CD14-positive monocyte (primary cell): ENCODE measurements around the gene HCST. TPM values are rescaled to one million over a fixed set of nuclear protein-coding genes. Genes with fewer than 3 reads are reported as not detected.
A peak's percentile ranks its signal among the peaks of the same experiment; 100 is the strongest.

Experiments used
- DNase-seq, 3 donors: peaks; one replicate each; pipeline ENCODE4 v3.0.0-alpha.2; 2011 to 2022
- H2AFZ ChIP-seq: 2 replicates; pipeline ENCODE4 v1.6.0; 2012; ENCODE audit warnings: mild to moderate bottlenecking, low read depth, low read length, inconsistent platforms; ENCODE audit not compliant: insufficient read depth, poor library complexity, severe bottlenecking
- H3K27ac ChIP-seq, 2 donors: 1 replicate in 1 of 2; 2 replicates in 1 of 2; pipeline ENCODE4 v1.5.1; 2012 to 2013; ENCODE audit warnings: low read length in 2 of 2, control low read depth in 1 of 2, inconsistent platforms in 1 of 2, low read depth in 1 of 2, mild to moderate bottlenecking in 1 of 2
- H3K27me3 ChIP-seq, 2 donors: one replicate each; pipeline versions ENCODE4 v1.6.0 to v1.6.1; 2011 to 2013; ENCODE audit warnings: low read length in 2 of 2; ENCODE audit not compliant: control insufficient read depth in 2 of 2, insufficient read depth in 2 of 2
- H3K36me3 ChIP-seq, 2 donors: replicated peaks in 1 of 2; 1 replicate in 1 of 2; 2 replicates in 1 of 2; pipeline versions ENCODE4 v1.5.1 to v1.6.1; 2012 to 2013; ENCODE audit warnings: low read length in 2 of 2, control low read depth in 1 of 2, inconsistent platforms in 1 of 2, mild to moderate bottlenecking in 1 of 2; ENCODE audit not compliant: insufficient read depth in 2 of 2, control insufficient read depth in 1 of 2
- H3K4me1 ChIP-seq, 2 donors: 1 replicate in 1 of 2; 2 replicates in 1 of 2; pipeline versions ENCODE4 v1.5.1 to v1.6.1; 2012 to 2013; ENCODE audit warnings: low read length in 2 of 2, control low read depth in 1 of 2, inconsistent platforms in 1 of 2, mild to moderate bottlenecking in 1 of 2, moderate library complexity in 1 of 2; ENCODE audit not compliant: insufficient read depth in 2 of 2, control insufficient read depth in 1 of 2
- H3K4me2 ChIP-seq: replicated peaks from 2 replicates; pipeline ENCODE3; 2012; ENCODE audit warnings: low read length, moderate library complexity, mild to moderate bottlenecking; ENCODE audit not compliant: poor library complexity, severe bottlenecking; ENCODE audit errors: extremely low read depth
- H3K4me3 ChIP-seq, 3 experiments: fragments of 200-600 bp in 1 of 3; sonication (generic) in 1 of 3; replicated peaks in 1 of 3; 1 replicate in 2 of 3; 2 replicates in 1 of 3; pipeline ENCODE4 v1.5.1; 2011 to 2013; ENCODE audit warnings: low read length in 3 of 3, mild to moderate bottlenecking in 3 of 3, control low read depth in 2 of 3, low read depth in 2 of 3, inconsistent platforms in 1 of 3, moderate library complexity in 1 of 3
- H3K79me2 ChIP-seq: 2 replicates; pipeline ENCODE4 v1.6.0; 2012; ENCODE audit warnings: mild to moderate bottlenecking, control low read depth, inconsistent platforms, low read length, moderate library complexity; ENCODE audit not compliant: insufficient read depth
- H3K9ac ChIP-seq: 2 replicates; pipeline ENCODE4 v1.6.0; 2017; ENCODE audit warnings: low read length, mild to moderate bottlenecking; ENCODE audit not compliant: insufficient read depth, poor library complexity, severe bottlenecking
- H3K9me3 ChIP-seq, 2 donors: replicated peaks in 1 of 2; 1 replicate in 1 of 2; 2 replicates in 1 of 2; pipeline versions ENCODE4 v1.5.1 to v1.6.1; 2012 to 2013; ENCODE audit warnings: low read length in 2 of 2, control low read depth in 1 of 2; ENCODE audit not compliant: control insufficient read depth in 1 of 2, insufficient read depth in 1 of 2
- H4K20me1 ChIP-seq: 2 replicates; pipeline ENCODE4 v1.6.0; 2012; ENCODE audit warnings: mild to moderate bottlenecking, low read length, control low read depth, moderate library complexity; ENCODE audit not compliant: insufficient read depth
- H3K27ac Mint-ChIP-seq, 7 donors: one replicate each; pipeline ENCODE4 v1.8.0; 2020; ENCODE audit warnings: mild to moderate bottlenecking in 7 of 7, mixed read lengths in 7 of 7, moderate library complexity in 6 of 7, inconsistent platforms in 2 of 7
- H3K27me3 Mint-ChIP-seq, 3 donors: one replicate each; pipeline ENCODE4 v1.8.0; 2021 to 2022; ENCODE audit warnings: low read depth in 3 of 3, mild to moderate bottlenecking in 3 of 3, mixed read lengths in 3 of 3, moderate library complexity in 3 of 3, inconsistent platforms in 1 of 3
- H3K36me3 Mint-ChIP-seq, 2 donors: one replicate each; pipeline ENCODE4 v1.8.0; 2020; ENCODE audit warnings: mixed read lengths in 2 of 2, inconsistent platforms in 1 of 2, mild to moderate bottlenecking in 1 of 2
- H3K4me1 Mint-ChIP-seq: one replicate; pipeline ENCODE4 v1.8.0; 2020; ENCODE audit warnings: mild to moderate bottlenecking, mixed read lengths
- H3K4me3 Mint-ChIP-seq, 2 donors: one replicate each; pipeline ENCODE4 v1.8.0; 2020; ENCODE audit warnings: mild to moderate bottlenecking in 2 of 2, mixed read lengths in 2 of 2, moderate library complexity in 1 of 2
- H3K9me3 Mint-ChIP-seq, 7 donors: one replicate each; pipeline ENCODE4 v1.8.0; 2020 to 2022; ENCODE audit warnings: mixed read lengths in 7 of 7, mild to moderate bottlenecking in 6 of 7, moderate library complexity in 6 of 7, inconsistent platforms in 2 of 7
- WGBS: methylation state at CpG from one replicate; pipeline ENCODE4 v1.1.5; 2013; ENCODE audit warnings: missing lambda C conversion rate; ENCODE audit not compliant: insufficient coverage; 5-methylcytosine and 5-hydroxymethylcytosine counted together
- intact Hi-C, 2 donors: fragments of 100-400 bp; cut with micrococcal nuclease; formaldehyde crosslinking; loops; one replicate each; pipeline versions ENCODE4 v1.15.0 to v1.15.1; 2023
- polyA plus RNA-seq, 3 donors: library from polyadenylated mRNA; depleted of rRNA in 1 of 3; unstranded in 2 of 3; stranded (reverse) in 1 of 3; fragments of 300-500 nt in 2 of 3; fragments of >200 nt in 1 of 3; fragmentation: Illumina TruSeq in 2 of 3; gene quantifications; 1 replicate in 2 of 3; 2 replicates in 1 of 3; pipeline ENCODE4 v1.2.3, GENCODE V29; 2012 to 2021
- TF ChIP-seq, protein P1 (sequence below): fragments of 200-600 bp; IDR thresholded peaks from one replicate; pipeline ENCODE4 v1.8.0; 2022; ENCODE audit warnings: antibody characterized with exemption, mild to moderate bottlenecking

The HCST gene
- polyA plus RNA-seq, 3 donors: 264 to 829 (median 594) TPM

GRCh38 chr19:35913589-35913988 is 11.3 kb downstream of the HCST start:
- no peak overlapping the region for H3K4me3 Mint-ChIP-seq
- Histone ChIP-seq H3K9me3 (no peaks in the 10 kb centered on the region), H2AFZ (no peak overlapping the region), H3K79me2 (peaks cover 6% of the 10 kb centered on the region), H3K9ac (peak overlapping the region; percentile 36), H3K27me3 (no peaks in the 10 kb centered on the region), H3K27ac (peak overlapping the region; percentile 54 to 86), H4K20me1 (no peaks in the 10 kb centered on the region), H3K4me2 (peak overlapping the region; percentile 12), H3K4me1 (peaks cover 68 to 78% of the 10 kb centered on the region in 2 donors), H3K36me3 (no peaks in the 10 kb centered on the region), H3K4me3 (no peak overlapping the region)
- H3K9me3 Mint-ChIP-seq: peaks cover 0 to 2% (median 0%) of the 10 kb centered on the region in 7 donors
- H3K36me3 Mint-ChIP-seq: no peaks in the 10 kb centered on the region
- WGBS: 53% methylated on average over 3 of the region's 7 CpGs
- H3K27me3 Mint-ChIP-seq: peaks cover 0 to 5% (median 0%) of the 10 kb centered on the region in 3 donors
- H3K27ac Mint-ChIP-seq: peak overlapping the region; percentile 90 to 98 (median 96)
- TF ChIP-seq, protein P1, sequence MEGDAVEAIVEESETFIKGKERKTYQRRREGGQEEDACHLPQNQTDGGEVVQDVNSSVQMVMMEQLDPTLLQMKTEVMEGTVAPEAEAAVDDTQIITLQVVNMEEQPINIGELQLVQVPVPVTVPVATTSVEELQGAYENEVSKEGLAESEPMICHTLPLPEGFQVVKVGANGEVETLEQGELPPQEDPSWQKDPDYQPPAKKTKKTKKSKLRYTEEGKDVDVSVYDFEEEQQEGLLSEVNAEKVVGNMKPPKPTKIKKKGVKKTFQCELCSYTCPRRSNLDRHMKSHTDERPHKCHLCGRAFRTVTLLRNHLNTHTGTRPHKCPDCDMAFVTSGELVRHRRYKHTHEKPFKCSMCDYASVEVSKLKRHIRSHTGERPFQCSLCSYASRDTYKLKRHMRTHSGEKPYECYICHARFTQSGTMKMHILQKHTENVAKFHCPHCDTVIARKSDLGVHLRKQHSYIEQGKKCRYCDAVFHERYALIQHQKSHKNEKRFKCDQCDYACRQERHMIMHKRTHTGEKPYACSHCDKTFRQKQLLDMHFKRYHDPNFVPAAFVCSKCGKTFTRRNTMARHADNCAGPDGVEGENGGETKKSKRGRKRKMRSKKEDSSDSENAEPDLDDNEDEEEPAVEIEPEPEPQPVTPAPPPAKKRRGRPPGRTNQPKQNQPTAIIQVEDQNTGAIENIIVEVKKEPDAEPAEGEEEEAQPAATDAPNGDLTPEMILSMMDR: no peak
- H3K4me1 Mint-ChIP-seq: peaks cover 61% of the 10 kb centered on the region
- peak; percentile 78 to 89 (median 87) for DNase-seq
- intact Hi-C loops: loop anchor here in 1 of 2 donors (1.0 to 2.0 kb wide), 2 partner anchors 11 to 15 kb away; partner anchors contain the start of gene HCST

GRCh38 chr19:35915443-35915842 is 13.1 kb downstream of the HCST start:
- Mint-ChIP-seq H3K9me3 (peaks cover 0 to 2% (median 0%) of the 10 kb centered on the region in 7 donors), H3K4me1 (peaks cover 47% of the 10 kb centered on the region), H3K36me3 (no peaks in the 10 kb centered on the region), H3K27me3 (peaks cover 0 to 5% (median 0%) of the 10 kb centered on the region in 3 donors), H3K4me3 (peak overlapping the region in 1 of 2 donors; percentile 68), H3K27ac (peak overlapping the region; percentile 92 to 98 (median 95))
- no peaks in the 10 kb centered on the region for H3K36me3 ChIP-seq
- no peaks in the 10 kb centered on the region for H4K20me1 ChIP-seq
- peak overlapping the region; percentile 54 for H2AFZ ChIP-seq
- no CpG with 5 or more reads among the region's 3 CpGs for WGBS
- TF ChIP-seq, protein P1: no peak
- no peaks in the 10 kb centered on the region for H3K9me3 ChIP-seq
- intact Hi-C loops: no loop called here
- no peaks in the 10 kb centered on the region for H3K27me3 ChIP-seq
- H3K79me2 ChIP-seq: no peaks in the 10 kb centered on the region
- H3K9ac ChIP-seq: no peak overlapping the region
- H3K4me3 ChIP-seq: peak overlapping the region in 1 of 3 experiments; percentile 32
- H3K4me1 ChIP-seq: peaks cover 51 to 60% of the 10 kb centered on the region in 2 donors
- peak overlapping the region; percentile 54 to 86 for H3K27ac ChIP-seq
- peak; percentile 27 to 53 (median 40) for DNase-seq
- peak overlapping the region; percentile 33 for H3K4me2 ChIP-seq
